Esophagus squamous epithelium (tissue), 4 donors: ENCODE results near the gene SLC22A15.

ENCODE experiments used
- POLR2A ChIP-seq, 4 donors: fragments of 450-650 bp; IDR thresholded peaks; one replicate each; pipeline ENCODE4 v1.6.1; 2017; ENCODE audit warnings: antibody characterized with exemption in 4 of 4, mild to moderate bottlenecking in 4 of 4, moderate library complexity in 3 of 4
- TF ChIP-seq, protein P1 (sequence below), 6 experiments: fragments of 450-650 bp in 4 of 6; fragments of 200-600 bp in 2 of 6; sonication (generic) in 2 of 6; IDR thresholded peaks; one replicate each; pipeline ENCODE4 v1.5.1; 2016 to 2019; ENCODE audit warnings: antibody characterized with exemption in 6 of 6, mild to moderate bottlenecking in 4 of 6, moderate library complexity in 4 of 6

DNA sequence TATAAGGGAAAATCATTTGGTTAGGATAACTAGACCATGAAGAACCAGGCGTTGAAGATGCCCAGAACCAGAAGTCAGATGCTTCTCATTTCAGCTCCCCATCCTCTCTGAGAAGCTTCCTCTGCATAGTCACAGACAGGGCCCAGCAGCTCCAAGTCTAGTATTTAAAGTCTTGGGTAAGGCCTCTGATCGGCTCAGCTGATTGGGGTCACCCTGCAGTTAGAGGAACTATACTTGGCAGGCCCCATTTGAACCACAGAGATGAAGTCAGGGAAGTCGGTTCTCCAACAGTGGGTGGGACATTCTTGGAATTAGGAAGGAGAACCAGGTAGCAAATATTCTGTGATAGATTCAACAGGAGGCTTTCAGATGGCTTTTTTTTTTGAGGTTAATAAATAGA lies 48.3 kb downstream of the SLC22A15 start:
- TF ChIP-seq, protein P1, sequence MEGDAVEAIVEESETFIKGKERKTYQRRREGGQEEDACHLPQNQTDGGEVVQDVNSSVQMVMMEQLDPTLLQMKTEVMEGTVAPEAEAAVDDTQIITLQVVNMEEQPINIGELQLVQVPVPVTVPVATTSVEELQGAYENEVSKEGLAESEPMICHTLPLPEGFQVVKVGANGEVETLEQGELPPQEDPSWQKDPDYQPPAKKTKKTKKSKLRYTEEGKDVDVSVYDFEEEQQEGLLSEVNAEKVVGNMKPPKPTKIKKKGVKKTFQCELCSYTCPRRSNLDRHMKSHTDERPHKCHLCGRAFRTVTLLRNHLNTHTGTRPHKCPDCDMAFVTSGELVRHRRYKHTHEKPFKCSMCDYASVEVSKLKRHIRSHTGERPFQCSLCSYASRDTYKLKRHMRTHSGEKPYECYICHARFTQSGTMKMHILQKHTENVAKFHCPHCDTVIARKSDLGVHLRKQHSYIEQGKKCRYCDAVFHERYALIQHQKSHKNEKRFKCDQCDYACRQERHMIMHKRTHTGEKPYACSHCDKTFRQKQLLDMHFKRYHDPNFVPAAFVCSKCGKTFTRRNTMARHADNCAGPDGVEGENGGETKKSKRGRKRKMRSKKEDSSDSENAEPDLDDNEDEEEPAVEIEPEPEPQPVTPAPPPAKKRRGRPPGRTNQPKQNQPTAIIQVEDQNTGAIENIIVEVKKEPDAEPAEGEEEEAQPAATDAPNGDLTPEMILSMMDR (IDR thresholded peaks at IDR 0.05), result no peak
- TF ChIP-seq POLR2A (IDR thresholded peaks at IDR 0.05), result no peak
